ENCODE results near the gene PUS3.
A peak's percentile ranks its signal among the peaks of the same experiment; 100 is the strongest.
"Not testable (repeated sequence)": the region's sequence is repeated elsewhere in the genome, so short reads cannot be mapped to it uniquely, and the experiment has no call there.

PUS3 gene

GRCh38 chr11:125918140-125918840 lies 15.3 kb upstream of the PUS3 start:
- TF ChIP-seq GATA1 (IDR thresholded peaks at IDR 0.05; ENCODE audit: low read depth, low read length) (no peak), POLR2A (IDR thresholded peaks at IDR 0.05; ENCODE audit: low read length) (no peak)
- DNase-seq: no peak

DNA sequence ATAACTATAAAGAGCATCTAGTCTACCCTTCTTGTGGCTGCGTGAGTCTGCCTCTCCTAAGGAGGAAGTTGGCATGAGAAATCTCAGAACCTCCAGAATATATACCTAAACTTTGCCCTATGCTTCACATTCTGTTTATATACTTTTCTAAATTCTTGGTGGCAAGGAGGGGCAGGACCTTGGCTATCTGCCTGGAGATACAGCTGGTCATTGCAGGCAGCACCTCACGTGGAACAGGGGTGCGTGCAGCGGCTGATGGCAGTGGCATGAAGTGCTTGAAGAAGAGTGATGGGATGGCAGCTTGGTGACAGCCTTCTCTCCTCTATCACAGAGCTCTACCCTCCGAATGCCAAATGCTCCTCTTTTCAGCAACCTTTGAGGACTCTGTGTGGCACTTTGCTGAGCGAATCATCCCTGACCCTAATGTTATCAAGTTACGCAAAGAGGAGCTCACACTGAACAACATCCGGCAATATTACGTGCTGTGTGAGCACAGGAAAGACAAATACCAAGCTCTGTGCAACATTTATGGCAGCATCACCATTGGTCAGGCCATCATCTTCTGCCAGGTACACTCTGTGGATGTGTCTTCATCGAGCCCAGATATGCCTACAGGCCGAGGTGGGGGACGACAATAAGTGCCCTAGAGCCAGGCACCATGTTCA lies 13.8 kb upstream of the PUS3 start:
- TF ChIP-seq GATA1 (IDR thresholded peaks at IDR 0.05; ENCODE audit: low read depth, low read length) (no peak), POLR2A (IDR thresholded peaks at IDR 0.05; ENCODE audit: low read length) (no peak)
- no peak for DNase-seq

- DNase-seq: not testable (repeated sequence)
Measured at GRCh38 chr11:125914601-125915000, 11.6 kb upstream of the PUS3 start.

DNA sequence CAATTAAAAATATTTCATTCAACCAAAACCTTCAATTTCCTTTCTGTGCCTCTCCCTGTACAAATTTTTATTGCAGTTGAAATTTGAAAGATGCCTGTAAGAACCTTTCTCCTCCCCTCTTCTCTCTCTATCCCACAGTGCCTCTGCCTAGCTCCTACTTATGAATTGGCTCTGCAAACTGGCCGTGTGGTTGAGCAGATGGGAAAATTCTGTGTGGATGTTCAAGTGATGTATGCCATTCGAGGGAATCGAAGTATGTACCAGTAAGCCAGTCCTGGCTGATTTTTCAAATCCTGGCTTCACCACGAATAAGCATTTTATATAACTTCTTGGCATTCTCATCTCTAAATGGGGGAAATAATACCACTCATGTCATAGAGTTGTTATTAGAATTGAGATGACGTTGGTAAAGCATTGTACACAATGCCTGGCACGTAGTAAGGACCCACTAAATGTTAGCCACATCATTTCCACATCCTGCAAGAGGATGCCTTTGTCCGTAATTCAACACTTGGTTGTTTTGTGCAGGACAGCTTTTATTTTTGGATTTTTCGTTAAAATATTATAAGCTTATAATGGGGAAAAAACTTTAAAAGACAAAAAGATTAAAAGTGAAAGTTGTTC lies 7.3 kb upstream of the PUS3 start:
- no peak for DNase-seq
- TF ChIP-seq POLR2A (IDR thresholded peaks at IDR 0.05; ENCODE audit: low read length): no peak

DNA sequence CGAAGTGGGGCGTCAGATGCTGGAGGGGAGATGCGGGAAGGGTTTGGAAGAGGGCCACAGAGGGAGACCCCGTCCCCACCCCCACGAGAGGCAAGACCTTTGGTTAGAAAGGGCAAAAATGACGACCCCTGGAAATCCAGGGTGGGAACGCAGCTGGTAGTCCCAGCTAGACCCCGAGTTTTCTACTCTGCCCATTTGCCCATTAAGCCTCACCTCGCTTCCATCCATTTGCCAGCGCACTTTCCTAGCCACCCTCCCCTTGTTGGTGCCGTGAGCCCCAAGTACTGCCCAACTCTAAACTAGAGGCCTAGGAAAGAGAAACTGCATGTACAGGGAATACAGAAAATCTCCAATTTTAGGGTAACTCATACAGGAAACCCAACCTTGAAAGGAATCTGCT lies 1.7 kb upstream of the PUS3 start:
- no peak for DNase-seq
- no peak for TF ChIP-seq POLR2A (IDR thresholded peaks at IDR 0.05; ENCODE audit: low read length)
- TF ChIP-seq GATA1 (IDR thresholded peaks at IDR 0.05; ENCODE audit: low read depth, low read length): no peak

DNA sequence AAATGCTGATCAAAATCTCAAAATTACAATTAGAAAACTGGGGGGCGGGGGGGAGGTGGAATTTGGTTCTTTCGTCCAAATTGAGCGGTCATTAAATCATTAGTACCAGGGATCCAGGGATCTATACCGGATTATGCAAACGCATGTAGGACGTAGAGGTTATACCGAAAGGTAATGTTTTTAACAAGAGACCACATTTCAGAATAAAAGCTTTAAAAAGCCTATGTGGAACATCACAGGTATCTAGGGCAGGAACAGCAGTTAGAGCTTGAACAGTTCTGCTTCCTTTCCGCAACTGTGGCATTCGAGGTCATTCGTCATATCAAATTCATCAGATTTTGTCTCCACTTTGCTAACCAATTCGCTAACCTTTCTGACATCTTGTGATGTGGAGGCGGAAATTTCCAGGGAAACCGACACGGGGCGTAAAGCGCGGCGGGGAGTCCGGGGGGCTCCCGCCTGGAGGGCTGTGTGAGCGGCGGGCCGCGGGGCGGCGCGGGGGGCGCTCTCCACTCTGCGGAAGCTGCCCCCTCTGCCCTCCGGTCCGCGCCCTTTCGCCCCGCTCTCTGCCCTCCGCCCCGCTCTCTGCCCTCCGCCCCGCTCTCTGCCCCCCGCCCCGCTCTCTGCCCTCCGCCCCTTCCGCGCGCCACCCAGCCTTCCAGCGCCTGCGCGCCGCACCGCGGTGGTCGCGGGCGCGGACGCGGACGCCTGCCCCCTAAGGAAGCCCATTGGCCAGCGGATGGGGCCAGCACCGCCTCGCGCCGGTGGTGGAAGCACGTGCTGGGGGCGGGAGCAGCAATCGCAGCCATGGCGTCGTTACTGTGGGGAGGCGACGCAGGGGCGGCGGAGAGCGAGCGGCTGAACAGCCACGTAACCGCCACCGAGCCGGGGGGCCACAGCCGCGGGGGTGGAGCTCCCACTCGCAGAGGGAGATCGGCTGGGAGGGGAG lies 979 bp upstream of the PUS3 start, which contains the start of gene DDX25:
Gene DDX25 (plus strand): TSS at position 798 of the 949 bp plus-strand sequence. CDS start 10 bp downstream, at position 808.
- TF ChIP-seq GATA1 (IDR thresholded peaks at IDR 0.05; ENCODE audit: low read depth, low read length) (no peak), POLR2A (IDR thresholded peaks at IDR 0.05; ENCODE audit: low read length) (no peak)
- no peak for DNase-seq

GRCh38 chr11:125902277-125902926 lies 604 bp downstream of the PUS3 start:
- DNase-seq: peak in 1 of 2 experiments; percentile 38
- TF ChIP-seq POLR2A (IDR thresholded peaks at IDR 0.05; ENCODE audit: low read length) (no peak), GATA1 (IDR thresholded peaks at IDR 0.05; ENCODE audit: low read depth, low read length) (no peak)

- no peak for TF ChIP-seq GATA1 (IDR thresholded peaks at IDR 0.05; ENCODE audit: low read depth, low read length)
- no peak for TF ChIP-seq POLR2A (IDR thresholded peaks at IDR 0.05; ENCODE audit: low read length)
- DNase-seq: no peak
Measured at GRCh38 chr11:125901872-125902271, 1.1 kb downstream of the PUS3 start.

- no peak for TF ChIP-seq POLR2A (IDR thresholded peaks at IDR 0.05; ENCODE audit: low read length)
- TF ChIP-seq GATA1 (IDR thresholded peaks at IDR 0.05; ENCODE audit: low read depth, low read length): no peak
- no peak for DNase-seq
Measured at GRCh38 chr11:125892994-125893393, 10.0 kb downstream of the PUS3 start.

DNA sequence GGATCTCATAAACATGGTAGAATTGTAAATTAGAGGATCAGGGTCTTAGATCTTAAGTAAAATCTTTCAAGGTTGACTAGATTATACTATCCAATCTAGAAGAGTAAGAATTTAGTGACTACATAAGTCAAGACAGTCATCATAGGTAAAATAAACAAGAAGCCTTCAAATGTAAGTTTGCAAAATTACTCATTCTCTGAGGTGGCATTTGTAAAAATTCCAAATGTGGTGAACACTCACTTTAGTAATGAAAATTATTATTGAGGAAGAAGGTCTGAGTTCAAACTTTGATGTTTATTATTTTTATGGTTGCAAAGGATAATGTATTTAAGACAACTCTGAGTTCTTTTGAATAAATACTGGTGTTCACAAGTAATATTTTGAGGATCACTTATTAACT lies 10.9 kb downstream of the PUS3 start:
- no peak for DNase-seq
- TF ChIP-seq POLR2A (IDR thresholded peaks at IDR 0.05; ENCODE audit: low read length): no peak
- TF ChIP-seq GATA1 (IDR thresholded peaks at IDR 0.05; ENCODE audit: low read depth, low read length): no peak

- TF ChIP-seq POLR2A (IDR thresholded peaks at IDR 0.05; ENCODE audit: low read length) (no peak), GATA1 (IDR thresholded peaks at IDR 0.05; ENCODE audit: low read depth, low read length) (no peak)
- peak; percentile 49 for DNase-seq
Measured at GRCh38 chr11:125890447-125891100, 12.4 kb downstream of the PUS3 start.

GRCh38 chr11:125887373-125888324 lies 15.4 kb downstream of the PUS3 start, which contains the start of gene HYLS1:
Gene HYLS1 (plus strand): TSS chr11:125887668. CDS start chr11:125899369, 11,701 bp downstream.
- TF ChIP-seq GATA1 (IDR thresholded peaks at IDR 0.05; ENCODE audit: low read depth, low read length) (no peak), POLR2A (IDR thresholded peaks at IDR 0.05; ENCODE audit: low read length) (peak; percentile 85)
- DNase-seq: peak; percentile 95
